Esophagus squamous epithelium (tissue), 4 donors: ENCODE measurements around the gene UBE2Q2.

Experiments
- POLR2A ChIP-seq, 4 donors: fragments of 450-650 bp; IDR thresholded peaks; one replicate each; pipeline ENCODE4 v1.6.1; 2017; ENCODE audit warnings: antibody characterized with exemption in 4 of 4, mild to moderate bottlenecking in 4 of 4, moderate library complexity in 3 of 4
- TF ChIP-seq, protein P1 (sequence below), 6 experiments: fragments of 450-650 bp in 4 of 6; fragments of 200-600 bp in 2 of 6; sonication (generic) in 2 of 6; IDR thresholded peaks; one replicate each; pipeline ENCODE4 v1.5.1; 2016 to 2019; ENCODE audit warnings: antibody characterized with exemption in 6 of 6, mild to moderate bottlenecking in 4 of 6, moderate library complexity in 4 of 6

DNA sequence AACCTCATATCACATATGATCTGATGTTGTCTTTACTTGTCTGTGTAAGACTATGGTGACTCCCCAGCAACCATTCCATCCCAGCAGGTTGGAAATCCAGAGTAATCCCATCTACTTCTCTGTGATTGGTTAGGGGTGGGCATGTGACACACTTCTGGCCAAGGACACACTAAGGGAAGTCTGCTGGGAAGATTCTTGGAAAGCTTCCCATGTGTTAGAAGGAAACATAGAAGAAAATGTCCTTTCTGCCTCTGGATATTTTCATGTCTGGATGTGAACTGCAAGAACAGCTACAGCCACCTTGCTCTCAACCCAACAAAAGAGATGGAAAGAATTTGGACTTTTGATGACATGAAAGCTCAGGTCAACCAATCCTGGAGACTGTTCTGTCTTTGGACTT, 2.6 kb upstream of the UBE2Q2 start:
- TF ChIP-seq, protein P1, sequence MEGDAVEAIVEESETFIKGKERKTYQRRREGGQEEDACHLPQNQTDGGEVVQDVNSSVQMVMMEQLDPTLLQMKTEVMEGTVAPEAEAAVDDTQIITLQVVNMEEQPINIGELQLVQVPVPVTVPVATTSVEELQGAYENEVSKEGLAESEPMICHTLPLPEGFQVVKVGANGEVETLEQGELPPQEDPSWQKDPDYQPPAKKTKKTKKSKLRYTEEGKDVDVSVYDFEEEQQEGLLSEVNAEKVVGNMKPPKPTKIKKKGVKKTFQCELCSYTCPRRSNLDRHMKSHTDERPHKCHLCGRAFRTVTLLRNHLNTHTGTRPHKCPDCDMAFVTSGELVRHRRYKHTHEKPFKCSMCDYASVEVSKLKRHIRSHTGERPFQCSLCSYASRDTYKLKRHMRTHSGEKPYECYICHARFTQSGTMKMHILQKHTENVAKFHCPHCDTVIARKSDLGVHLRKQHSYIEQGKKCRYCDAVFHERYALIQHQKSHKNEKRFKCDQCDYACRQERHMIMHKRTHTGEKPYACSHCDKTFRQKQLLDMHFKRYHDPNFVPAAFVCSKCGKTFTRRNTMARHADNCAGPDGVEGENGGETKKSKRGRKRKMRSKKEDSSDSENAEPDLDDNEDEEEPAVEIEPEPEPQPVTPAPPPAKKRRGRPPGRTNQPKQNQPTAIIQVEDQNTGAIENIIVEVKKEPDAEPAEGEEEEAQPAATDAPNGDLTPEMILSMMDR (IDR thresholded peaks at IDR 0.05), result no peak
- no peak for TF ChIP-seq POLR2A (IDR thresholded peaks at IDR 0.05)
